NOMO-1 treated with dmso at 0.1 percent for 144 hours (cell line): Measurements from ENCODE around the gene CFAP54.
A peak's percentile ranks its signal among the peaks of the same experiment; 100 is the strongest.
"Not testable (repeated sequence)": the region's sequence is repeated elsewhere in the genome, so short reads cannot be mapped to it uniquely, and the experiment has no call there.

Experiments
- DNase-seq: peaks from one replicate; lab custom pipeline; 2025; ENCODE audit not compliant: unreplicated experiment; lab: John Stamatoyannopoulos, UW

CFAP54 gene

GRCh38 chr12:96606134-96606533 is 116.8 kb downstream of the CFAP54 start:
- no peak for DNase-seq

- no peak for DNase-seq
These were observed 117.3 kb downstream of the CFAP54 start for GRCh38 chr12:96606644-96607043.

GRCh38 chr12:96617178-96617577 is 127.8 kb downstream of the CFAP54 start:
- no peak for DNase-seq

GRCh38 chr12:96623155-96623554 is 133.8 kb downstream of the CFAP54 start:
- no peak for DNase-seq

GRCh38 chr12:96623656-96624217 is 134.4 kb downstream of the CFAP54 start:
- no peak for DNase-seq

GRCh38 chr12:96635844-96636243 is 146.5 kb downstream of the CFAP54 start:
- no peak for DNase-seq

GRCh38 chr12:96636895-96637294 is 147.5 kb downstream of the CFAP54 start:
- DNase-seq, result no peak

- no peak for DNase-seq
These were observed 159.5 kb downstream of the CFAP54 start for GRCh38 chr12:96648923-96649322.

- DNase-seq, result no peak
These were observed 163.5 kb downstream of the CFAP54 start for GRCh38 chr12:96652870-96653269.

GRCh38 chr12:96658075-96658474 is 168.7 kb downstream of the CFAP54 start:
- no peak for DNase-seq

GRCh38 chr12:96669786-96670185 is 180.4 kb downstream of the CFAP54 start:
- no peak for DNase-seq

GRCh38 chr12:96670334-96670899 is 181.0 kb downstream of the CFAP54 start:
- DNase-seq, result no peak

GRCh38 chr12:96675519-96675918 is 186.1 kb downstream of the CFAP54 start:
- not testable (repeated sequence) for DNase-seq

GRCh38 chr12:96677363-96677762 is 188.0 kb downstream of the CFAP54 start:
- DNase-seq, result no peak

GRCh38 chr12:96687719-96688118 is 198.3 kb downstream of the CFAP54 start:
- DNase-seq, result no peak

GRCh38 chr12:96698521-96698920 is 209.1 kb downstream of the CFAP54 start:
- no peak for DNase-seq

- DNase-seq, result no peak
These were observed 209.6 kb downstream of the CFAP54 start for GRCh38 chr12:96698965-96699364.

GRCh38 chr12:96701856-96702255 is 212.5 kb downstream of the CFAP54 start:
- DNase-seq, result no peak

- no peak for DNase-seq
These were observed 220.9 kb downstream of the CFAP54 start for GRCh38 chr12:96710127-96710745.

GRCh38 chr12:96711364-96711763 is 222.0 kb downstream of the CFAP54 start:
- no peak for DNase-seq

- DNase-seq, result no peak
These were observed 224.8 kb downstream of the CFAP54 start for GRCh38 chr12:96714199-96714598.

- peak; percentile 26 for DNase-seq
These were observed 230.4 kb downstream of the CFAP54 start for GRCh38 chr12:96719660-96720362.
